DMS114 treated with DMSO at 0.1 percent for 48 hours (cell line): ENCODE results near the gene MRPL4.
"Not testable (repeated sequence)": the region's sequence is repeated elsewhere in the genome, so short reads cannot be mapped to it uniquely, and the experiment has no call there.

Source experiments
- DNase-seq: peaks from one replicate; lab custom pipeline; 2025; ENCODE audit not compliant: unreplicated experiment; lab: John Stamatoyannopoulos, UW

MRPL4 gene

GRCh38 chr19:10260141-10260584 is 8.1 kb downstream of the MRPL4 start:
- DNase-seq = no peak

GRCh38 chr19:10262771-10263170 is 10.8 kb downstream of the MRPL4 start:
- DNase-seq = no peak

- DNase-seq = no peak
Measured at GRCh38 chr19:10266706-10267105, 14.7 kb downstream of the MRPL4 start.

GRCh38 chr19:10268071-10268470 is 16.1 kb downstream of the MRPL4 start:
- no peak for DNase-seq

GRCh38 chr19:10269333-10270179 is 17.5 kb downstream of the MRPL4 start:
- DNase-seq = peak; percentile 41

GRCh38 chr19:10270180-10270615 is 18.2 kb downstream of the MRPL4 start:
- DNase-seq = no peak

GRCh38 chr19:10270616-10271394 is 18.8 kb downstream of the MRPL4 start, which contains the start of gene ICAM1:
TSS of gene ICAM1 (plus strand) at chr19:10271120. CDS start at chr19:10271160, 40 bp downstream.
- no peak for DNase-seq

- DNase-seq = no peak
Measured at GRCh38 chr19:10271543-10272086, 19.6 kb downstream of the MRPL4 start.

GRCh38 chr19:10274589-10274988 is 22.6 kb downstream of the MRPL4 start:
- DNase-seq = no peak

- DNase-seq = no peak
Measured at GRCh38 chr19:10277795-10278589, 26.0 kb downstream of the MRPL4 start.

GRCh38 chr19:10278935-10279334 is 26.9 kb downstream of the MRPL4 start:
- DNase-seq = no peak

- DNase-seq = no peak
Measured at GRCh38 chr19:10279737-10280442, 27.9 kb downstream of the MRPL4 start.

- DNase-seq = not testable (repeated sequence)
Measured at GRCh38 chr19:10282043-10282442, 30.0 kb downstream of the MRPL4 start.

- DNase-seq = no peak
Measured at GRCh38 chr19:10283301-10284064, 31.5 kb downstream of the MRPL4 start.

- no peak for DNase-seq
Measured at GRCh38 chr19:10284065-10284959, 32.3 kb downstream of the MRPL4 start.

GRCh38 chr19:10284960-10285278 is 32.9 kb downstream of the MRPL4 start:
- DNase-seq = no peak

GRCh38 chr19:10285393-10285792 is 33.4 kb downstream of the MRPL4 start:
- DNase-seq = no peak
